GM18909 (cell line): ENCODE measurements around the gene DMD.
"Not testable (repeated sequence)": the region's sequence is repeated elsewhere in the genome, so short reads cannot be mapped to it uniquely, and the experiment has no call there.

Source experiments
- ATAC-seq: cut with Tn5 transposase; IDR thresholded peaks from one replicate; pipeline ENCODE4 v1.9.1; 2021; ENCODE audit warnings: mild to moderate bottlenecking; ENCODE audit not compliant: unreplicated experiment, poor library complexity

The DMD gene

GRCh38 chrX:31583892-31584291 is 1627.5 kb downstream of the DMD start:
- not testable (repeated sequence) for ATAC-seq

- ATAC-seq, result no peak
Observed at GRCh38 chrX:31580726-31581125, 1630.6 kb downstream of the DMD start.

GRCh38 chrX:31580227-31580626 is 1631.1 kb downstream of the DMD start:
- ATAC-seq, result no peak

GRCh38 chrX:31572360-31572759 is 1639.0 kb downstream of the DMD start:
- ATAC-seq, result no peak

GRCh38 chrX:31570658-31571057 is 1640.7 kb downstream of the DMD start:
- ATAC-seq, result no peak

GRCh38 chrX:31563792-31564191 is 1647.6 kb downstream of the DMD start:
- ATAC-seq, result no peak

GRCh38 chrX:31555506-31555905 is 1655.8 kb downstream of the DMD start:
- no peak for ATAC-seq

- no peak for ATAC-seq
Observed at GRCh38 chrX:31551913-31552312, 1659.4 kb downstream of the DMD start.

- no peak for ATAC-seq
Observed at GRCh38 chrX:31550158-31550557, 1661.2 kb downstream of the DMD start.

GRCh38 chrX:31547816-31548215 is 1663.5 kb downstream of the DMD start:
- no peak for ATAC-seq

- no peak for ATAC-seq
Observed at GRCh38 chrX:31547416-31547815, 1663.9 kb downstream of the DMD start.

- ATAC-seq, result no peak
Observed at GRCh38 chrX:31546126-31546525, 1665.2 kb downstream of the DMD start.

GRCh38 chrX:31545726-31546125 is 1665.6 kb downstream of the DMD start:
- ATAC-seq, result no peak

GRCh38 chrX:31545191-31545590 is 1666.2 kb downstream of the DMD start:
- ATAC-seq, result no peak

- no peak for ATAC-seq
Observed at GRCh38 chrX:31543634-31544033, 1667.7 kb downstream of the DMD start.

- no peak for ATAC-seq
Observed at GRCh38 chrX:31542566-31542965, 1668.8 kb downstream of the DMD start.

- ATAC-seq, result no peak
Observed at GRCh38 chrX:31540313-31540712, 1671.0 kb downstream of the DMD start.

- no peak for ATAC-seq
Observed at GRCh38 chrX:31527455-31528126, 1683.8 kb downstream of the DMD start.

GRCh38 chrX:31523884-31524536 is 1687.3 kb downstream of the DMD start:
- ATAC-seq, result no peak

GRCh38 chrX:31522760-31523159 is 1688.6 kb downstream of the DMD start:
- no peak for ATAC-seq

GRCh38 chrX:31521941-31522340 is 1689.4 kb downstream of the DMD start:
- no peak for ATAC-seq

- ATAC-seq, result no peak
Observed at GRCh38 chrX:31516527-31516926, 1694.8 kb downstream of the DMD start.
